ENCODE measurements around the gene ELFN2. TPM values are rescaled to one million over a fixed set of nuclear protein-coding genes. Genes with fewer than 3 reads are reported as not detected.
"Not testable (repeated sequence)": the region's sequence is repeated elsewhere in the genome, so short reads cannot be mapped to it uniquely, and the experiment has no call there.

ELFN2 gene
- total RNA-seq, 1 donor from 2014 or later, result under 0.01 TPM

GRCh38 chr22:37334859-37335805 lies 92.1 kb downstream of the ELFN2 start:
- Histone ChIP-seq H3K9me3 (ENCODE audit: control insufficient read depth in 3 of 3, low read length in 3 of 3) (no peaks in the 10 kb centered on the region), H3K36me3 (ENCODE audit: control insufficient read depth in 3 of 3, insufficient read depth in 3 of 3, low read length in 3 of 3) (no peaks in the 10 kb centered on the region), H3K27me3 (ENCODE audit: control insufficient read depth in 3 of 3, insufficient read depth in 3 of 3, low read length in 3 of 3) (peaks cover 83 to 91% (median 91%) of the 10 kb centered on the region in 3 donors), H3K4me1 (ENCODE audit: control insufficient read depth in 3 of 3, insufficient read depth in 3 of 3, low read length in 3 of 3) (no peaks in the 10 kb centered on the region), H3K4me3 (ENCODE audit: low read length in 3 of 3) (no peak overlapping the region), H3K9ac (ENCODE audit: low read depth in 1 of 3, low read length in 3 of 3) (no peak overlapping the region), H3K27ac (ENCODE audit: low read depth, low read length) (no peak overlapping the region)

DNA sequence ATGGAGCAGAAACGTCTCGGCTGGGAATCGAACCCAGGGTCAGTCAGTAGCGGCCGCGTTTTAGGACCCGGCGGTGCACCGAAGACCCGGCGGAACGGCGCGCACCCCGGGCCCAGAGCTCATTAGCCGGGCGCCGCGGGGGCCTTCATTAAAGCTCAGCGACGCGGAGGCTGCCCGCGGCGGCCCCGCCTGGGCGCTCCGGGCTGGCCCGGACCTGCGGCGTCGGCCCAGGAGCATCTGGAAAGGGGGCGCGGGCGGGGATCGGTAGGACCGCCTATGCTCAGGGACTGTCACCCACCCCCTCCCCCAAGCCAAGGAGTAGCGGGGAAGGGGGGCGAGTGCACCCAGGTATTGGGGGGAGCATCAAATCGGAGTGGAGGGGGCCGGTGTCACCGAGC lies 92.8 kb downstream of the ELFN2 start:
- Histone ChIP-seq H3K4me1 (ENCODE audit: control insufficient read depth in 3 of 3, insufficient read depth in 3 of 3, low read length in 3 of 3) (no peaks in the 10 kb centered on the region), H3K27ac (ENCODE audit: low read depth, low read length) (no peak overlapping the region), H3K4me3 (ENCODE audit: low read length in 3 of 3) (no peak overlapping the region), H3K36me3 (ENCODE audit: control insufficient read depth in 3 of 3, insufficient read depth in 3 of 3, low read length in 3 of 3) (no peaks in the 10 kb centered on the region), H3K9ac (ENCODE audit: low read depth in 1 of 3, low read length in 3 of 3) (no peak overlapping the region), H3K9me3 (ENCODE audit: control insufficient read depth in 3 of 3, low read length in 3 of 3) (no peaks in the 10 kb centered on the region), H3K27me3 (ENCODE audit: control insufficient read depth in 3 of 3, insufficient read depth in 3 of 3, low read length in 3 of 3) (peaks cover 84 to 91% (median 91%) of the 10 kb centered on the region in 3 donors)

DNA sequence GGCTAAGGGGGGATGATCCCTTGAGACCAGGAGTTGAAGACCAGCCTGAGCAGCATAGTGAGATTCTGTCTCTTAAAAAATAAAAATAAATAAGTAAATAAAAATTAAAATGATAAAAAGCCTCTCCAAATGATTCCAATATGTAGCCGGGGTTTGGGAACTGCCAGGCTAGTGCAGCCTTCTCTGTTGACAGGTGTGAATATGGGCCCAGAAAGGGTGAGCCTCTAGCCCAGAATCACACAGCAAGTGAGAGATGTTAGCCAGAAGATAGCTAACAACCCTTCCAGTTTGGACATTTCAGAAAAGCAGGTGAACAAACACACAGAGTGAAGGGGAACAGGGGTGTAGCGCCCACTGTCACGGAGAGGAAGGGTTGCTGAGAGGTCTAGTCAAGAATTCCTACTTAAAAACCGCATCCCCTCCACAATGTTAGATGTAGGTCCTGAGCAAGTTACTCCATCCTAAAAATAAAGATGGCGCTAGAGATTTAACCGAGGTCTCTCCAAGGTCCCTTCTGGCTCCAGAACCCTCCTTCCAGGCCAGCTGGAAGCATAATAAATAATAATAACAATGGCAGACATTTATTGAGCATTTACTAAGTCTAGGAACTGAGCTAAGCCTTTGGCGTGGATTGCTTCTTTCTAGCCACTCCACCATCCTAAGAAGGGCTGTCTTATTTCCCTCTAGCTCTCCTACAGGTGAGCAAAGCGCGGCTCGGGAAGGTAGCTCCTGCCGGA lies 93.4 kb downstream of the ELFN2 start:
- no peaks in the 10 kb centered on the region for H3K36me3 ChIP-seq (ENCODE audit: control insufficient read depth in 3 of 3, insufficient read depth in 3 of 3, low read length in 3 of 3)
- H3K9ac ChIP-seq (ENCODE audit: low read depth in 1 of 3, low read length in 3 of 3), result no peak overlapping the region
- no peaks in the 10 kb centered on the region for H3K9me3 ChIP-seq (ENCODE audit: control insufficient read depth in 3 of 3, low read length in 3 of 3)
- H3K4me1 ChIP-seq (ENCODE audit: control insufficient read depth in 3 of 3, insufficient read depth in 3 of 3, low read length in 3 of 3), result no peaks in the 10 kb centered on the region
- H3K4me3 ChIP-seq (ENCODE audit: low read length in 3 of 3), result no peak overlapping the region
- peaks cover 82 to 90% (median 88%) of the 10 kb centered on the region in 3 donors for H3K27me3 ChIP-seq (ENCODE audit: control insufficient read depth in 3 of 3, insufficient read depth in 3 of 3, low read length in 3 of 3)
- no peak overlapping the region for H3K27ac ChIP-seq (ENCODE audit: low read depth, low read length)

- peaks cover 81 to 91% (median 84%) of the 10 kb centered on the region in 3 donors for H3K27me3 ChIP-seq (ENCODE audit: control insufficient read depth in 3 of 3, insufficient read depth in 3 of 3, low read length in 3 of 3)
Measured at GRCh38 chr22:37331856-37332536, 95.3 kb downstream of the ELFN2 start.

DNA sequence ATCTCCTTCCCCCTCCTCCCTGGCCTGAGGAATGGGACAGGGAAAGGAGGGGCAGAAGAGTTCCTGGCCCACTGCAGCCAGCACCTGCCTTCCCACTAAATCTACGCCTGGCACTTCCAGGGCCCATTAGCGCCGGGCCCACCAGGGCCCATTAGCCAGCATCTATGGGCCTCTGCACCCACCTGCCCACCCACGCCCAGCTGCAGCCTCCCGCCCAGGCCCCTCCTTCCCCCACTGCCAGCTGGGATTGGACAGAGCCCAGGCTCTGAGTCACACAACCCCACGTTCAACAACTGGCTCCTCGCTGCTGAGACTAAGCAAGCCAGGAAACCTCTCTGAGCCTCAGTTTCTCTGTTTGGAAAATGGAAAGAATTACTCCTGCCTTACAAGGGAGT lies 96.2 kb downstream of the ELFN2 start:
- H3K9ac ChIP-seq (ENCODE audit: low read depth in 1 of 3, low read length in 3 of 3), result no peak overlapping the region
- H3K4me1 ChIP-seq (ENCODE audit: control insufficient read depth in 3 of 3, insufficient read depth in 3 of 3, low read length in 3 of 3), result no peaks in the 10 kb centered on the region
- no peaks in the 10 kb centered on the region for H3K36me3 ChIP-seq (ENCODE audit: control insufficient read depth in 3 of 3, insufficient read depth in 3 of 3, low read length in 3 of 3)
- no peak overlapping the region for H3K4me3 ChIP-seq (ENCODE audit: low read length in 3 of 3)
- H3K27ac ChIP-seq (ENCODE audit: low read depth, low read length), result no peak overlapping the region
- no peaks in the 10 kb centered on the region for H3K9me3 ChIP-seq (ENCODE audit: control insufficient read depth in 3 of 3, low read length in 3 of 3)
- peaks cover 84 to 91% (median 86%) of the 10 kb centered on the region in 3 donors for H3K27me3 ChIP-seq (ENCODE audit: control insufficient read depth in 3 of 3, insufficient read depth in 3 of 3, low read length in 3 of 3)

More at GRCh38 chr22:37331856-37332536, 95.3 kb downstream of the ELFN2 start:
- no peaks in the 10 kb centered on the region for H3K9me3 ChIP-seq (ENCODE audit: control insufficient read depth in 3 of 3, low read length in 3 of 3)
- no peaks in the 10 kb centered on the region for H3K36me3 ChIP-seq (ENCODE audit: control insufficient read depth in 3 of 3, insufficient read depth in 3 of 3, low read length in 3 of 3)
- H3K4me1 ChIP-seq (ENCODE audit: control insufficient read depth in 3 of 3, insufficient read depth in 3 of 3, low read length in 3 of 3), result no peaks in the 10 kb centered on the region
- no peak overlapping the region for H3K9ac ChIP-seq (ENCODE audit: low read depth in 1 of 3, low read length in 3 of 3)
- no peak overlapping the region for H3K27ac ChIP-seq (ENCODE audit: low read depth, low read length)
- no peak overlapping the region for H3K4me3 ChIP-seq (ENCODE audit: low read length in 3 of 3)

DNA sequence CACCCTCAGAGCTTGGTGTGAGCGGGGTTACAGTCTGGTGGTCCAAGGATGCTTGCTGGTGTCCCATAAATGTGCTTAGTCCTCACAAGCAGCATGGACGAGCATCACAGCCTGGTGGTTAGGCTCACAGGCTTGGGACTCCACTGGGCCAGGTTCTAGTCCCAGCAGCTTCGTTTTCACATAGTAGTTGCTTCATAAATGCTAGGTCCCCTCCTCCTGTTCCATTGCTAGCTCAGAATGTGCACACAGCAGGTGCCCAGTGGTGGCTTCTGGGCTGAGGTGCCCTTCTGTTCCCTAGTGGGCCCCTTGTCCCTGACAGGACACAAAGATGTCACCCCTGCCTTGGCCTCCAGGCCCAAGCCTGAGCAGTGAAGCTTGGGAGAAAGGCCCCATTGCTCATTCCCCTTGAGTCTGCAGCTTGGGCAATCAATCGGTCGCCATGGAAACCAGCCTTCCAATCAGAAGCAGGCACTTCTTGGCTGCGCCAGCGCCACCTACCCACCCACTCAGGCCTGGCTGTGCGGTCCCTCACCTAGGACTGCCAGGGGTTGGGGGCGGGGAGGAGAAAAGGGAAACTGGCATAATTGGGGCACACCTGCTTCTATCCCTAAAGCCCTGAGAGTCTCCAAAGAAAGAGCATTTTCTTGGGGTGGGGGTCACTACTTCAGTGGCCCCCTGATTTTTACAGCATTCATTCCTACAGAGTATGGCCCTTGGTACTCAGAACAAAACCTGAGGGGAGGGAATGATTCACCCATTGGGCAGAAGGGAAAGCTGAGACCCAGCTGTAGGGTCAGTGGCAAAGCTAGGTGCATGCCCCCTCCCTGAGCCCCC lies 96.9 kb downstream of the ELFN2 start:
- no peaks in the 10 kb centered on the region for H3K4me1 ChIP-seq (ENCODE audit: control insufficient read depth in 3 of 3, insufficient read depth in 3 of 3, low read length in 3 of 3)
- H3K4me3 ChIP-seq (ENCODE audit: low read length in 3 of 3), result no peak overlapping the region
- H3K27me3 ChIP-seq (ENCODE audit: control insufficient read depth in 3 of 3, insufficient read depth in 3 of 3, low read length in 3 of 3), result peaks cover 79 to 86% (median 85%) of the 10 kb centered on the region in 3 donors
- H3K9ac ChIP-seq (ENCODE audit: low read depth in 1 of 3, low read length in 3 of 3), result no peak overlapping the region
- H3K9me3 ChIP-seq (ENCODE audit: control insufficient read depth in 3 of 3, low read length in 3 of 3), result no peaks in the 10 kb centered on the region
- no peak overlapping the region for H3K27ac ChIP-seq (ENCODE audit: low read depth, low read length)
- H3K36me3 ChIP-seq (ENCODE audit: control insufficient read depth in 3 of 3, insufficient read depth in 3 of 3, low read length in 3 of 3), result no peaks in the 10 kb centered on the region

DNA sequence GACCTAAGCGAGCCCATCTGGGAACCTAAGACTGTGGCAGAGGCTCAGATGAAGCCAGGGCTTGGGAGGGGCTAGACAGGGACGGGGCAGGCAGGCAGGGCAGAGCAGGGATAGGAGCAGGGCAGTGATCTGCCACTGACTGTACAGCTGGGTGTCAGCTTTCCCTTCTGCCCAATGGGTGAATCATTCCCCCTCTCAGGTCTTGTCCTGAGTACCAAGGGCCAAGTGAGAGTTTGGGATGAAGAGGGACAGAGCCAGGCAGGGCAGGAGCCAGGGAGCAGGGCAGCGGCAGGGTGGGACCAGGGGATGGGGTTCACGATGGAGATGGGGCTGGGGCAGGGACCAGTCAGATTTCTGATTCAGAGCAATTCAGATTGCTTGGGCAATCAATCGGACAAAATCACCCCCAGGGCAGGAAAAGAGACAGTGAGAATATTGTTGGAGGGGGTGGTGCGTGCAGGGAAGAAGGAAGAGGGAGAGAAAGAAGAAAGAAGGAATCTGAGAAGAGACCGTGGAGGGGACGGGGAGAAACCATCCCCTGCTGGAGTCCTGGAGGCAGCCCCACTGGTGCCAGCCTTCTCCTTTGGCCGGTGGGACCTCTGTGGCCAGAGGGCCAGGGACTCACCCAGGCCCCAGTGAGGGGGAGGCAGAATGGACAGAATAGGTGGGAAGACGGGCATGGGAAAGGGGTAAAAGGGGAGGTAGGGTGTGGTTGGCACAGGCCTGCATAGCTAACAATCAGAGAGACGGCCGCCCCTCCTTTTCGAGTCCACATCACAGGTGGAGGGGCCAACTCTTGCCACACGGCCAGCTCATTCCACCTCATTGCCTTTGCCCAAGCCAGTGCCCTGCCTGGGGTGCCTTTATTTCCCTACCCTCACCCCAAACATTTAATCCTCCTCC lies 97.8 kb downstream of the ELFN2 start:
- Histone ChIP-seq H3K4me1 (ENCODE audit: control insufficient read depth in 3 of 3, insufficient read depth in 3 of 3, low read length in 3 of 3) (no peaks in the 10 kb centered on the region), H3K9ac (ENCODE audit: low read depth in 1 of 3, low read length in 3 of 3) (no peak overlapping the region), H3K27me3 (ENCODE audit: control insufficient read depth in 3 of 3, insufficient read depth in 3 of 3, low read length in 3 of 3) (peaks cover 76 to 86% (median 84%) of the 10 kb centered on the region in 3 donors), H3K36me3 (ENCODE audit: control insufficient read depth in 3 of 3, insufficient read depth in 3 of 3, low read length in 3 of 3) (no peaks in the 10 kb centered on the region), H3K27ac (ENCODE audit: low read depth, low read length) (no peak overlapping the region), H3K4me3 (ENCODE audit: low read length in 3 of 3) (no peak overlapping the region), H3K9me3 (ENCODE audit: control insufficient read depth in 3 of 3, low read length in 3 of 3) (no peaks in the 10 kb centered on the region)

GRCh38 chr22:37328538-37329237 lies 98.6 kb downstream of the ELFN2 start:
- not testable (repeated sequence) for H3K27ac ChIP-seq (ENCODE audit: low read depth, low read length); H3K4me1 ChIP-seq (ENCODE audit: control insufficient read depth in 3 of 3, insufficient read depth in 3 of 3, low read length in 3 of 3); H3K9ac ChIP-seq (ENCODE audit: low read depth in 1 of 3, low read length in 3 of 3); H3K36me3 ChIP-seq (ENCODE audit: control insufficient read depth in 3 of 3, insufficient read depth in 3 of 3, low read length in 3 of 3); H3K9me3 ChIP-seq (ENCODE audit: control insufficient read depth in 3 of 3, low read length in 3 of 3); H3K4me3 ChIP-seq (ENCODE audit: low read length in 3 of 3)
- H3K27me3 ChIP-seq (ENCODE audit: control insufficient read depth in 3 of 3, insufficient read depth in 3 of 3, low read length in 3 of 3), result peaks cover 75 to 86% (median 84%) of the 10 kb centered on the region in 3 donors

All from skeletal muscle tissue (tissue), 4 donors.